ENCODE results near the gene PARN. TPM values are rescaled to one million over a fixed set of nuclear protein-coding genes. Genes with fewer than 3 reads are reported as not detected.
"Not testable (repeated sequence)": the region's sequence is repeated elsewhere in the genome, so short reads cannot be mapped to it uniquely, and the experiment has no call there.

Gene PARN
- total and polyA plus RNA-seq, 4 experiments from 2014 or later, result 41.5 to 46.4 (median 44.7) TPM

DNA sequence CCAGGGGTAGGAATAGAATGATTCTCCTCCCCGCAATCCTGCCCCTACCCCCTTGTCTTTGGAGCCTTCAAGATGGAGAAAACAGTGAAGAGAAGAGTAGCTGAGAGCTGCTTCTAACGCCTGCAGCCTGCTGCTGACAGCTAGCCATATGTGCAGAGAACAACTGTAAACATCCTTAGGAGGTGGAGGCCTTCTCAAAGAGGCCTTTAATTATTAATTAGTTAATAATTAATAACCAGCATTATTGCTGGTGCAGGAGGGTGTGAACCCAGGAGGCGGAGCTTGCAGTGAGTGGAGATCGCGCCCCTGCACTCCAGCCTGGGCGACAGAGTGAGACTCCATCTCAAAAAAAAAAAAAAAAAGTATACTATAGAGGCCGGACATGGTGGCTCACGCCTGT is 11.1 kb upstream of the PARN start:
- H3K27me3 Mint-ChIP-seq, result no peaks in the 10 kb centered on the region
- ChIA-PET CTCF (ENCODE audit: partially characterized antibody) (no interaction called here), POLR2A (ENCODE audit: partially characterized antibody) (interaction anchor here (1.0 kb wide), 1 partner anchor 11 kb away, joined by 5 read pairs; the partner anchor contains the start of gene PARN)
- Histone ChIP-seq H3K4me1 (ENCODE audit: insufficient read depth, low read length) (peaks cover 11% of the 10 kb centered on the region), H3K27ac (ENCODE audit: low read depth, low read length) (no peak overlapping the region), H3K4me3 (ENCODE audit: low read length in 2 of 2) (no peak overlapping the region), H3K27me3 (ENCODE audit: insufficient read depth, low read length) (no peaks in the 10 kb centered on the region), H3K9me3 (ENCODE audit: control insufficient read depth in 1 of 2, low read length in 2 of 2) (no peaks in the 10 kb centered on the region), H3K36me3 (ENCODE audit: insufficient read depth, low read length) (peaks cover 14% of the 10 kb centered on the region)
- H3K9me3 Mint-ChIP-seq, result no peaks in the 10 kb centered on the region
- H3K27ac Mint-ChIP-seq, result peak overlapping the region in 2 of 7 donors; percentile 7 to 23
- peaks cover 15 to 54% of the 10 kb centered on the region in 2 donors for H3K36me3 Mint-ChIP-seq
- DNase-seq, result no peak
- peaks cover 20 to 38% (median 30%) of the 10 kb centered on the region in 4 donors for H3K4me1 Mint-ChIP-seq
- no peak overlapping the region for H3K4me3 Mint-ChIP-seq
- intact Hi-C loops (cut with micrococcal nuclease), result no loop called here

DNA sequence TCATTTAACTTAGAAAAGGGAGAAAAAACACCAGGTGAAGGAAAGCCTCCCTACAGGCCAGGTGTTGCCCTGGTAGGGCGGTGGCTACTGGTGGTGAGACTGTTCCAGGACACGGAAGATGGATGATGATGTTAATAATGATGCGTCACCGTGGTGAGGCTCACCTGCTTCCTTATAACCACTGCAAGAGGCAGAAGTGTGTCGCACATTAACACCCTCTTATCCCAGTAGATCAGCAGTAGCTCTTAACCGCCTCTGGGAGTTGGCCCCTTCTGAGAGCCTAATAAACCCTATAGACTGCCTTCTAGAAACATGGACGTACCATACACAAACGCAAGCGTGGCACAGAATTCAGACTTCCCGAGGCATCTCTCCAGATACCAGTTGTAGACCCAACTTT is 10.5 kb upstream of the PARN start:
- H3K36me3 ChIP-seq (ENCODE audit: insufficient read depth, low read length), result peaks cover 8% of the 10 kb centered on the region
- no peak overlapping the region for H3K4me3 ChIP-seq (ENCODE audit: low read length in 2 of 2)
- no peaks in the 10 kb centered on the region for H3K27me3 ChIP-seq (ENCODE audit: insufficient read depth, low read length)
- DNase-seq, result no peak
- no peaks in the 10 kb centered on the region for H3K9me3 ChIP-seq (ENCODE audit: control insufficient read depth in 1 of 2, low read length in 2 of 2)
- Mint-ChIP-seq H3K27me3 (no peaks in the 10 kb centered on the region), H3K9me3 (no peaks in the 10 kb centered on the region), H3K27ac (peak overlapping the region in 3 of 7 donors; percentile 7 to 32 (median 31)), H3K4me1 (peaks cover 25 to 44% (median 34%) of the 10 kb centered on the region in 4 donors), H3K4me3 (no peak overlapping the region), H3K36me3 (peaks cover 14 to 56% of the 10 kb centered on the region in 2 donors)
- POLR2A ChIA-PET (ENCODE audit: partially characterized antibody), result no interaction called here
- CTCF ChIA-PET (ENCODE audit: partially characterized antibody), result no interaction called here
- H3K27ac ChIP-seq (ENCODE audit: low read depth, low read length), result no peak overlapping the region
- H3K4me1 ChIP-seq (ENCODE audit: insufficient read depth, low read length), result peaks cover 17% of the 10 kb centered on the region
- intact Hi-C loops (cut with micrococcal nuclease), result no loop called here

GRCh38 chr16:14636951-14637240 is 6.8 kb upstream of the PARN start:
- H3K27ac Mint-ChIP-seq, result peak overlapping the region in 3 of 7 donors; percentile 64 to 78 (median 73)
- H3K9me3 ChIP-seq (ENCODE audit: control insufficient read depth in 1 of 2, low read length in 2 of 2); H3K4me3 ChIP-seq (ENCODE audit: low read length in 2 of 2); POLR2A ChIA-PET (ENCODE audit: partially characterized antibody); H3K4me3 Mint-ChIP-seq; H3K27me3 Mint-ChIP-seq; H3K27me3 ChIP-seq (ENCODE audit: insufficient read depth, low read length); CTCF ChIA-PET (ENCODE audit: partially characterized antibody); H3K36me3 ChIP-seq (ENCODE audit: insufficient read depth, low read length); DNase-seq; H3K27ac ChIP-seq (ENCODE audit: low read depth, low read length); H3K9me3 Mint-ChIP-seq: not testable (repeated sequence)
- intact Hi-C loops (cut with micrococcal nuclease), result loop anchor here (10.0 kb wide), 2 partner anchors 458 to 712 kb away; partner anchors contain the start of genes ERCC4 and RRN3
- peaks cover 40% of the 10 kb centered on the region for H3K4me1 ChIP-seq (ENCODE audit: insufficient read depth, low read length)
- H3K36me3 Mint-ChIP-seq, result peaks cover 11 to 58% of the 10 kb centered on the region in 2 donors
- H3K4me1 Mint-ChIP-seq, result peaks cover 40 to 72% (median 57%) of the 10 kb centered on the region in 4 donors

- H3K4me3 ChIP-seq (ENCODE audit: low read length in 2 of 2); CTCF ChIA-PET (ENCODE audit: partially characterized antibody); H3K27ac ChIP-seq (ENCODE audit: low read depth, low read length); DNase-seq; H3K27me3 Mint-ChIP-seq; H3K36me3 ChIP-seq (ENCODE audit: insufficient read depth, low read length); H3K9me3 ChIP-seq (ENCODE audit: control insufficient read depth in 1 of 2, low read length in 2 of 2); H3K27me3 ChIP-seq (ENCODE audit: insufficient read depth, low read length); POLR2A ChIA-PET (ENCODE audit: partially characterized antibody); H3K9me3 Mint-ChIP-seq: not testable (repeated sequence)
- H3K36me3 Mint-ChIP-seq, result peaks cover 11 to 57% of the 10 kb centered on the region in 2 donors
- H3K4me3 Mint-ChIP-seq, result peak overlapping the region in 2 of 8 donors; percentile 22 to 100
- intact Hi-C loops (cut with micrococcal nuclease), result loop anchor here (10.0 kb wide), 2 partner anchors 458 to 712 kb away; partner anchors contain the start of genes ERCC4 and RRN3
- H3K27ac Mint-ChIP-seq, result peak overlapping the region; percentile 6 to 87 (median 44)
- peaks cover 45% of the 10 kb centered on the region for H3K4me1 ChIP-seq (ENCODE audit: insufficient read depth, low read length)
- H3K4me1 Mint-ChIP-seq, result peaks cover 39 to 72% (median 56%) of the 10 kb centered on the region in 4 donors
Observed at GRCh38 chr16:14636179-14636950, 6.3 kb upstream of the PARN start.

DNA sequence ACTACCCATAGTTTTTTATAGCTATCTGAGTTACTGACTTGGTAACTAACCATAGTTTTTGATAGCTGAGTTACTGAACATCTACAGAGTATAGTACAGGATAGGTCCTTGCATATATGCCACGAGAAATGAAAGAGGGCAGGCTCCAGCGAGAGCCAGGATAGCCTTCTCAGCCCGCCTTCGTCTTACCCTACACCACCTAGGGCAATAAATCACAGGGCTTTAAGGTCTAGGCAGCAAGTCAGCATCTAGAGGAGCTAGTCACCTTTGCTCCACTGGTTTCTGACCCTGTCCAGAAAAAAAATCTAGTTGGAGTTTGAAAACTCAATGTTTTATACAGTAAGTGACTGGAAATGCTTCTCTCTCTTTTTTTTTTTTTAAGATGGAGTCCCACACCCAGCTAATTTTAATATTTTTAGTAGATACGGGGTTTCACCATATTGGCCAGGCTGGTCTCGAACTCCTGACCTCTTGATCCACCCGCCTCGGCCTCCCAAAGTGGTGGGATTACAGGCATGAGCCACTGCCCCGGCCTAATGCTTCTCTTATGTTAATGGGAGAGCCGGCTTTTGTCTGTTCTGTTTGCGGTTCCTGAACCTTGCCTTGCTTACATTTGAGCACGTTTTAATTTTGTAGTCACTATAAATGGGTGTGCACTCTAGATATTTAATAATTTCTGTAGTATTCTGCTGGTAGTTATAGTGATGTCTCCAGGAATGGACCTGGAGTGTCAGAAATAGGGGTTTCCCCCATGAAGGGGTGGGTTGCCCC is 5.5 kb upstream of the PARN start:
- intact Hi-C loops (cut with micrococcal nuclease), result loop anchor here (10.0 kb wide), 2 partner anchors 459 to 711 kb away; partner anchors contain the start of genes ERCC4 and RRN3
- H3K9me3 ChIP-seq (ENCODE audit: control insufficient read depth in 1 of 2, low read length in 2 of 2), result no peaks in the 10 kb centered on the region
- H3K27ac ChIP-seq (ENCODE audit: low read depth, low read length), result peak overlapping the region; percentile 1
- H3K36me3 ChIP-seq (ENCODE audit: insufficient read depth, low read length), result peaks cover 2% of the 10 kb centered on the region
- POLR2A ChIA-PET (ENCODE audit: partially characterized antibody), result no interaction called here
- Mint-ChIP-seq H3K4me3 (peak overlapping the region in 3 of 8 donors; percentile 22 to 100 (median 36)), H3K36me3 (peaks cover 5 to 50% of the 10 kb centered on the region in 2 donors), H3K4me1 (peaks cover 37 to 72% (median 51%) of the 10 kb centered on the region in 4 donors), H3K9me3 (no peaks in the 10 kb centered on the region), H3K27ac (peak overlapping the region; percentile 6 to 100 (median 73)), H3K27me3 (no peaks in the 10 kb centered on the region)
- CTCF ChIA-PET (ENCODE audit: partially characterized antibody), result no interaction called here
- H3K4me1 ChIP-seq (ENCODE audit: insufficient read depth, low read length), result peaks cover 52% of the 10 kb centered on the region
- no peaks in the 10 kb centered on the region for H3K27me3 ChIP-seq (ENCODE audit: insufficient read depth, low read length)
- no peak for DNase-seq
- H3K4me3 ChIP-seq (ENCODE audit: low read length in 2 of 2), result no peak overlapping the region

GRCh38 chr16:14634389-14634725 is 4.3 kb upstream of the PARN start:
- ChIA-PET POLR2A (ENCODE audit: partially characterized antibody) (no interaction called here), CTCF (ENCODE audit: partially characterized antibody) (no interaction called here)
- H3K4me3 Mint-ChIP-seq, result peak overlapping the region; percentile 99 to 100 (median 100)
- H3K27ac Mint-ChIP-seq, result peak overlapping the region; percentile 87 to 100 (median 99)
- H3K4me1 Mint-ChIP-seq, result peaks cover 32 to 69% (median 51%) of the 10 kb centered on the region in 4 donors
- peaks cover 0 to 3% (median 0%) of the 10 kb centered on the region in 8 donors for H3K9me3 Mint-ChIP-seq
- H3K27me3 Mint-ChIP-seq, result no peaks in the 10 kb centered on the region
- Histone ChIP-seq H3K9me3 (ENCODE audit: control insufficient read depth in 1 of 2, low read length in 2 of 2) (no peaks in the 10 kb centered on the region), H3K27ac (ENCODE audit: low read depth, low read length) (peak overlapping the region; percentile 83), H3K4me1 (ENCODE audit: insufficient read depth, low read length) (peaks cover 51% of the 10 kb centered on the region), H3K4me3 (ENCODE audit: low read length in 2 of 2) (peak overlapping the region; percentile 85 to 93), H3K27me3 (ENCODE audit: insufficient read depth, low read length) (no peaks in the 10 kb centered on the region), H3K36me3 (ENCODE audit: insufficient read depth, low read length) (no peaks in the 10 kb centered on the region)
- intact Hi-C loops (cut with micrococcal nuclease), result loop anchor here (10.0 kb wide), 2 partner anchors 460 to 710 kb away; partner anchors contain the start of genes ERCC4 and RRN3
- H3K36me3 Mint-ChIP-seq, result peaks cover 0 to 42% of the 10 kb centered on the region in 2 donors
- no peak for DNase-seq
